Right atrium auricular region (tissue), 2 donors: ENCODE results near the gene CYBC1. TPM values are rescaled to one million over a fixed set of nuclear protein-coding genes. Genes with fewer than 3 reads are reported as not detected.

Experiments used
- DNase-seq: peaks from one replicate; pipeline ENCODE4 v3.0.0-alpha.2; 2019; ENCODE audit warnings: low spot score
- H3K27ac ChIP-seq, 2 donors: fragments of 200-600 bp; sonication (generic); 1 replicate in 1 of 2; 2 replicates in 1 of 2; pipeline ENCODE4 v1.5.1; 2016 to 2019
- H3K27me3 ChIP-seq, 2 donors: fragments of 200-600 bp; sonication (generic); one replicate each; pipeline versions ENCODE4 v1.5.1 to v1.6.0; 2017 to 2019
- H3K36me3 ChIP-seq: fragments of 200-600 bp; sonication (generic); one replicate; pipeline ENCODE4 v1.5.1; 2016
- H3K4me1 ChIP-seq, 2 donors: fragments of 200-600 bp; sonication (generic); one replicate each; pipeline versions ENCODE4 v1.5.1 to v1.6.0; 2017 to 2019
- H3K4me3 ChIP-seq, 2 donors: fragments of 200-600 bp; sonication (generic); 1 replicate in 1 of 2; 2 replicates in 1 of 2; pipeline ENCODE4 v1.5.1; 2017 to 2019; ENCODE audit warnings: mild to moderate bottlenecking in 1 of 2, moderate library complexity in 1 of 2
- H3K9me3 ChIP-seq, 2 donors: fragments of 200-600 bp; sonication (generic); one replicate each; pipeline ENCODE4 v1.5.1; 2019
- total RNA-seq, 2 donors: library from RNA; depleted of rRNA; stranded (reverse); fragments of >200 nt; gene quantifications; one replicate each; pipeline ENCODE4 v1.1.0, GENCODE V29; 2016
- TF ChIP-seq, protein P1 (sequence below), 2 donors: fragments of 200-600 bp; sonication (generic); IDR thresholded peaks; one replicate each; pipeline ENCODE4 v1.5.1; 2019; ENCODE audit warnings: antibody characterized with exemption in 2 of 2

Gene CYBC1
- total RNA-seq, 2 donors from 2014 or later: 14.9 to 34.9 TPM

GRCh38 chr17:82449131-82449882 is 1.2 kb downstream of the CYBC1 start:
- H3K4me3 ChIP-seq: peak overlapping the region; percentile 87 to 91
- no peaks in the 10 kb centered on the region for H3K36me3 ChIP-seq
- H3K27ac ChIP-seq: peak overlapping the region; percentile 84 to 93
- no peaks in the 10 kb centered on the region for H3K27me3 ChIP-seq
- TF ChIP-seq, protein P1, sequence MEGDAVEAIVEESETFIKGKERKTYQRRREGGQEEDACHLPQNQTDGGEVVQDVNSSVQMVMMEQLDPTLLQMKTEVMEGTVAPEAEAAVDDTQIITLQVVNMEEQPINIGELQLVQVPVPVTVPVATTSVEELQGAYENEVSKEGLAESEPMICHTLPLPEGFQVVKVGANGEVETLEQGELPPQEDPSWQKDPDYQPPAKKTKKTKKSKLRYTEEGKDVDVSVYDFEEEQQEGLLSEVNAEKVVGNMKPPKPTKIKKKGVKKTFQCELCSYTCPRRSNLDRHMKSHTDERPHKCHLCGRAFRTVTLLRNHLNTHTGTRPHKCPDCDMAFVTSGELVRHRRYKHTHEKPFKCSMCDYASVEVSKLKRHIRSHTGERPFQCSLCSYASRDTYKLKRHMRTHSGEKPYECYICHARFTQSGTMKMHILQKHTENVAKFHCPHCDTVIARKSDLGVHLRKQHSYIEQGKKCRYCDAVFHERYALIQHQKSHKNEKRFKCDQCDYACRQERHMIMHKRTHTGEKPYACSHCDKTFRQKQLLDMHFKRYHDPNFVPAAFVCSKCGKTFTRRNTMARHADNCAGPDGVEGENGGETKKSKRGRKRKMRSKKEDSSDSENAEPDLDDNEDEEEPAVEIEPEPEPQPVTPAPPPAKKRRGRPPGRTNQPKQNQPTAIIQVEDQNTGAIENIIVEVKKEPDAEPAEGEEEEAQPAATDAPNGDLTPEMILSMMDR (IDR thresholded peaks at IDR 0.05): no peak
- H3K4me1 ChIP-seq: peaks cover 0 to 35% of the 10 kb centered on the region in 2 donors
- no peak for DNase-seq
- no peaks in the 10 kb centered on the region for H3K9me3 ChIP-seq

DNA sequence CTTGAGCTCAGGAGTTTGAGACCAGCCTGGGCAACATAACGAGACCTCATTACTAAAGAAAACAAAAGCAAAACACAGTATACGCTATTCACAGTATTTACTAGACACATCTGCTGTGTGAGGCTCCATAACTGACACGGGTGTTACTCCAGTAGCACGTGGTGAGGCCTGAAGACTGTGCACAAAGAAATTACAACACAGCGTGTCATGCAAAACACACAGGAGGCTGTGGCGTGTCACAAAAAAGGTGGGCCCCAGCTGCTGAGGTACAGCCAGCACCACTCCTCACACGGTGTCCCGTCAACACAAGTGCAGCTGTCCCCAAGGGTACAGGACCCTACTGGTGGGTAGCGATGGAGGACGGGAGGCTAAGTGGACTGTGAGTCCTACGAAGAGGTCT is 2.7 kb downstream of the CYBC1 start:
- H3K27me3 ChIP-seq: no peaks in the 10 kb centered on the region
- no peak overlapping the region for H3K27ac ChIP-seq
- TF ChIP-seq, protein P1 (IDR thresholded peaks at IDR 0.05): no peak
- no peaks in the 10 kb centered on the region for H3K9me3 ChIP-seq
- no peak for DNase-seq
- peaks cover 0 to 35% of the 10 kb centered on the region in 2 donors for H3K4me1 ChIP-seq
- no peak overlapping the region for H3K4me3 ChIP-seq
- H3K36me3 ChIP-seq: no peaks in the 10 kb centered on the region

- Histone ChIP-seq H3K9me3 (no peaks in the 10 kb centered on the region), H3K4me3 (no peak overlapping the region), H3K27ac (no peak overlapping the region), H3K4me1 (peaks cover 0 to 33% of the 10 kb centered on the region in 2 donors), H3K27me3 (no peaks in the 10 kb centered on the region), H3K36me3 (no peaks in the 10 kb centered on the region)
- TF ChIP-seq, protein P1 (IDR thresholded peaks at IDR 0.05): no peak
- DNase-seq: no peak
Observed at GRCh38 chr17:82446649-82447048, 3.9 kb downstream of the CYBC1 start.

- Histone ChIP-seq H3K36me3 (no peaks in the 10 kb centered on the region), H3K27ac (no peak overlapping the region), H3K27me3 (no peaks in the 10 kb centered on the region), H3K4me3 (no peak overlapping the region), H3K4me1 (peaks cover 0 to 29% of the 10 kb centered on the region in 2 donors), H3K9me3 (no peaks in the 10 kb centered on the region)
- DNase-seq: no peak
- TF ChIP-seq, protein P1 (IDR thresholded peaks at IDR 0.05): no peak
Observed at GRCh38 chr17:82446124-82446523, 4.4 kb downstream of the CYBC1 start.

DNA sequence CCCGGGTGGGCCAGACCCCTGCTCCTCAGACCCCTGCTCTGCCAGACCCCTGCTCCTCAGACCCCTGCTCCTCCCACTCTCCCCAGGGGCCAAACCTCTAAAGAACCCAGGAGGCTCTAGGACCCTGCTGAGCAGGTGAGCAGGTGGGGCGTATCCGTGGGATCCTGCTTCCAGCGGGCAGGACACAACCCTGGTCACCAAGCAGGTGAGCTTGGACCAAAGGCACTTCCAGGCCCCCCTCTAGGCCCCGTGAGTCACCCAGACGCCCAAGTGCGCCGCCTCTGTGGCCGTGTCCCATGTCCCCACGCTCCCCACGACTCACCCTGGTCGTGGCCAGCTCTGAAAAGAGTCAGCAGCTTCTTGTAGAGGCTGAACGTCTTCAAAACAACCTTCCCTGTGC is 5.0 kb downstream of the CYBC1 start:
- Histone ChIP-seq H3K4me1 (peaks cover 0 to 32% of the 10 kb centered on the region in 2 donors), H3K27ac (no peak overlapping the region), H3K4me3 (no peak overlapping the region), H3K9me3 (no peaks in the 10 kb centered on the region), H3K27me3 (no peaks in the 10 kb centered on the region), H3K36me3 (no peaks in the 10 kb centered on the region)
- TF ChIP-seq, protein P1 (IDR thresholded peaks at IDR 0.05): no peak
- DNase-seq: no peak
